PFSK-1 (cell line): ENCODE measurements around the gene PLOD2.

ENCODE experiments used
- POLR2AphosphoS5 ChIP-seq: IDR thresholded peaks from 2 replicates; pipeline ENCODE4 v1.6.1; 2012; ENCODE audit warnings: low read depth, mild to moderate bottlenecking, control low read depth, low read length, moderate library complexity
- SIN3A ChIP-seq: IDR thresholded peaks from 2 replicates; pipeline ENCODE4 v1.6.1; 2012; ENCODE audit warnings: mild to moderate bottlenecking, low read length, moderate library complexity, borderline replicate concordance; ENCODE audit not compliant: insufficient read depth
- TF ChIP-seq, protein P1 (sequence below), 2 experiments: IDR thresholded peaks; 2 replicates each; pipeline versions ENCODE4 v1.6.1 to v1.8.0; 2011 to 2012; ENCODE audit warnings: low read depth in 2 of 2, low read length in 2 of 2, control low read depth in 1 of 2, inconsistent platforms in 1 of 2, mild to moderate bottlenecking in 1 of 2, moderate library complexity in 1 of 2; ENCODE audit not compliant: insufficient read depth in 1 of 2

DNA sequence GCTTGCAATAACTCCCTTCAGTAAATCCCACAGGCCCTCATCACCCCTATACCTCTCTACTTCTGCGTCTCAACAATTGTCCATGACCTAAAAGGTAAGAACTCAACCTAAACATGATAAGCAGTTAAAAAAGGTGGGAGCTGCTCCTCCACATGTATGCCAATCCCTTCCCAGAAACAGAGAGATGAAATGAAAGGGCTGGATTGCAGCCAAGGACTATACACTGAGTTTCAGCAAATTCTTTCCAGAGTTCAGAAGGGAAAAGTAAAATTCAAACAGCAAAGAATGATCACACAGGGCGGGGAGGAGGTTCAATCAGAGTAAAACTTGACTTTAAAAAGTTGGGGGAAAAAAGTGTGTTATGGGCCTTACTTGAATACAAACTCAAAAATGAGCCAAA, 27.5 kb downstream of the PLOD2 start:
- TF ChIP-seq POLR2AphosphoS5 (no peak), SIN3A (no peak)
- TF ChIP-seq, protein P1, sequence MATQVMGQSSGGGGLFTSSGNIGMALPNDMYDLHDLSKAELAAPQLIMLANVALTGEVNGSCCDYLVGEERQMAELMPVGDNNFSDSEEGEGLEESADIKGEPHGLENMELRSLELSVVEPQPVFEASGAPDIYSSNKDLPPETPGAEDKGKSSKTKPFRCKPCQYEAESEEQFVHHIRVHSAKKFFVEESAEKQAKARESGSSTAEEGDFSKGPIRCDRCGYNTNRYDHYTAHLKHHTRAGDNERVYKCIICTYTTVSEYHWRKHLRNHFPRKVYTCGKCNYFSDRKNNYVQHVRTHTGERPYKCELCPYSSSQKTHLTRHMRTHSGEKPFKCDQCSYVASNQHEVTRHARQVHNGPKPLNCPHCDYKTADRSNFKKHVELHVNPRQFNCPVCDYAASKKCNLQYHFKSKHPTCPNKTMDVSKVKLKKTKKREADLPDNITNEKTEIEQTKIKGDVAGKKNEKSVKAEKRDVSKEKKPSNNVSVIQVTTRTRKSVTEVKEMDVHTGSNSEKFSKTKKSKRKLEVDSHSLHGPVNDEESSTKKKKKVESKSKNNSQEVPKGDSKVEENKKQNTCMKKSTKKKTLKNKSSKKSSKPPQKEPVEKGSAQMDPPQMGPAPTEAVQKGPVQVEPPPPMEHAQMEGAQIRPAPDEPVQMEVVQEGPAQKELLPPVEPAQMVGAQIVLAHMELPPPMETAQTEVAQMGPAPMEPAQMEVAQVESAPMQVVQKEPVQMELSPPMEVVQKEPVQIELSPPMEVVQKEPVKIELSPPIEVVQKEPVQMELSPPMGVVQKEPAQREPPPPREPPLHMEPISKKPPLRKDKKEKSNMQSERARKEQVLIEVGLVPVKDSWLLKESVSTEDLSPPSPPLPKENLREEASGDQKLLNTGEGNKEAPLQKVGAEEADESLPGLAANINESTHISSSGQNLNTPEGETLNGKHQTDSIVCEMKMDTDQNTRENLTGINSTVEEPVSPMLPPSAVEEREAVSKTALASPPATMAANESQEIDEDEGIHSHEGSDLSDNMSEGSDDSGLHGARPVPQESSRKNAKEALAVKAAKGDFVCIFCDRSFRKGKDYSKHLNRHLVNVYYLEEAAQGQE (IDR thresholded peaks at IDR 0.05; ENCODE audit: insufficient read depth in 1 of 2, low read depth in 2 of 2, low read length in 2 of 2): no peak
